ENCODE data around the gene DCLK3.
A peak's percentile ranks its signal among the peaks of the same experiment; 100 is the strongest.

DCLK3 gene

GRCh38 chr3:36679384-36680200, 84.8 kb downstream of the DCLK3 start:
- H3K4me3 ChIP-seq (ENCODE audit: low read length): no peak overlapping the region
- no peak for DNase-seq (ENCODE audit: low read depth)
- no peak for TF ChIP-seq CTCF (conservative IDR thresholded peaks at IDR 0.05; ENCODE audit: low read depth, low read length)

- no peak for DNase-seq (ENCODE audit: low read depth)
- H3K4me3 ChIP-seq (ENCODE audit: low read length): no peak overlapping the region
- no peak for TF ChIP-seq CTCF (conservative IDR thresholded peaks at IDR 0.05; ENCODE audit: low read depth, low read length)
These were observed 85.9 kb downstream of the DCLK3 start for GRCh38 chr3:36678216-36679013.

- TF ChIP-seq CTCF (conservative IDR thresholded peaks at IDR 0.05; ENCODE audit: low read depth, low read length): no peak
- H3K4me3 ChIP-seq (ENCODE audit: low read length): no peak overlapping the region
- DNase-seq (ENCODE audit: low read depth): peak; percentile 41
These were observed 86.9 kb downstream of the DCLK3 start for GRCh38 chr3:36677331-36678007.

- no peak for TF ChIP-seq CTCF (conservative IDR thresholded peaks at IDR 0.05; ENCODE audit: low read depth, low read length)
- DNase-seq (ENCODE audit: low read depth): no peak
- H3K4me3 ChIP-seq (ENCODE audit: low read length): no peak overlapping the region
These were observed 89.5 kb downstream of the DCLK3 start for GRCh38 chr3:36674816-36675215.

- no peak overlapping the region for H3K4me3 ChIP-seq (ENCODE audit: low read length)
- DNase-seq (ENCODE audit: low read depth): no peak
- no peak for TF ChIP-seq CTCF (conservative IDR thresholded peaks at IDR 0.05; ENCODE audit: low read depth, low read length)
These were observed 94.6 kb downstream of the DCLK3 start for GRCh38 chr3:36669764-36670163.

GRCh38 chr3:36666166-36666565, 98.2 kb downstream of the DCLK3 start:
- TF ChIP-seq CTCF (conservative IDR thresholded peaks at IDR 0.05; ENCODE audit: low read depth, low read length): no peak
- H3K4me3 ChIP-seq (ENCODE audit: low read length): no peak overlapping the region
- DNase-seq (ENCODE audit: low read depth): no peak
